Kidney epithelial cell (primary cell): ENCODE results near the gene CACNB4. TPM values are rescaled to one million over a fixed set of nuclear protein-coding genes. Genes with fewer than 3 reads are reported as not detected.

Experiments
- DNase-seq: peaks from one replicate; pipeline ENCODE4 v3.0.0-alpha.2; 2010; ENCODE audit warnings: low read depth
- H3K27me3 ChIP-seq: 2 replicates; pipeline ENCODE4 v1.6.0; 2011; ENCODE audit warnings: low read length; ENCODE audit not compliant: control insufficient read depth, insufficient read depth
- H3K36me3 ChIP-seq: 2 replicates; pipeline ENCODE4 v1.5.1; 2011; ENCODE audit warnings: low read length; ENCODE audit not compliant: control insufficient read depth, insufficient read depth
- H3K4me3 ChIP-seq: 2 replicates; pipeline ENCODE4 v1.5.1; 2011; ENCODE audit warnings: low read depth, mild to moderate bottlenecking, control low read depth, low read length
- CTCF ChIP-seq: IDR thresholded peaks from 2 replicates; pipeline ENCODE4 v1.5.1; 2011; ENCODE audit warnings: mild to moderate bottlenecking, moderate library complexity, low read length, control low read depth, inconsistent platforms; ENCODE audit not compliant: insufficient read depth, poor library complexity, severe bottlenecking
- total RNA-seq: library from RNA; depleted of rRNA; stranded (reverse); fragments of >200 nt; gene quantifications from 2 replicates; pipeline ENCODE4 v1.2.3, GENCODE V29; 2015

CACNB4 gene
- total RNA-seq, 1 donor from 2014 or later, result 0.79 TPM

GRCh38 chr2:151852260-151853069 lies 246.4 kb downstream of the CACNB4 start:
- H3K4me3 ChIP-seq, result no peak overlapping the region
- H3K36me3 ChIP-seq, result no peaks in the 10 kb centered on the region
- DNase-seq, result no peak
- TF ChIP-seq CTCF, result no peak
- no peaks in the 10 kb centered on the region for H3K27me3 ChIP-seq

GRCh38 chr2:151851761-151852160 lies 247.1 kb downstream of the CACNB4 start:
- peak; percentile 57 for DNase-seq
- no peak for TF ChIP-seq CTCF

GRCh38 chr2:151849413-151850010 lies 249.3 kb downstream of the CACNB4 start:
- Histone ChIP-seq H3K4me3 (no peak overlapping the region), H3K36me3 (no peaks in the 10 kb centered on the region), H3K27me3 (no peaks in the 10 kb centered on the region)
- no peak for TF ChIP-seq CTCF
- DNase-seq, result no peak

More at GRCh38 chr2:151851761-151852160, 247.1 kb downstream of the CACNB4 start:
- no peaks in the 10 kb centered on the region for H3K27me3 ChIP-seq
- H3K36me3 ChIP-seq, result no peaks in the 10 kb centered on the region
- H3K4me3 ChIP-seq, result no peak overlapping the region

- Histone ChIP-seq H3K4me3 (no peak overlapping the region), H3K36me3 (no peaks in the 10 kb centered on the region), H3K27me3 (no peaks in the 10 kb centered on the region)
- DNase-seq, result no peak
- TF ChIP-seq CTCF, result no peak
These were observed 253.0 kb downstream of the CACNB4 start for GRCh38 chr2:151845884-151846283.

GRCh38 chr2:151845481-151845880 lies 253.4 kb downstream of the CACNB4 start:
- Histone ChIP-seq H3K36me3 (no peaks in the 10 kb centered on the region), H3K4me3 (no peak overlapping the region), H3K27me3 (no peaks in the 10 kb centered on the region)
- no peak for DNase-seq
- no peak for TF ChIP-seq CTCF
